H7 (cell line): Measurements from ENCODE around the gene ADCY1. TPM values are rescaled to one million over a fixed set of nuclear protein-coding genes. Genes with fewer than 3 reads are reported as not detected.

Experiments used
- DNase-seq: peaks from one replicate; pipeline ENCODE4 v3.0.0; 2012
- H3K27me3 ChIP-seq: 2 replicates; pipeline ENCODE4 v1.6.0; 2011; ENCODE audit warnings: mild to moderate bottlenecking, low read length; ENCODE audit not compliant: control insufficient read depth, insufficient read depth
- H3K36me3 ChIP-seq: replicated peaks from 2 replicates; pipeline ENCODE4 v1.5.1; 2011; ENCODE audit warnings: low read length; ENCODE audit not compliant: control insufficient read depth, insufficient read depth
- H3K4me3 ChIP-seq: 2 replicates; pipeline ENCODE4 v1.5.1; 2011; ENCODE audit warnings: low read depth, mild to moderate bottlenecking, control low read depth, low read length, moderate library complexity; ENCODE audit not compliant: insufficient read depth
- total RNA-seq: library from RNA; depleted of rRNA; stranded (reverse); fragments of >200 nt; shearing (Covaris generic); gene quantifications from 2 replicates; pipeline ENCODE4 v1.2.3, GENCODE V29; 2014

The ADCY1 gene
- total RNA-seq, 1 experiment from 2014 or later = 5.6 TPM

GRCh38 chr7:45662540-45663166 is 88.5 kb downstream of the ADCY1 start:
- no peak for DNase-seq
- Histone ChIP-seq H3K36me3 (no peaks in the 10 kb centered on the region; the same call in 1 of the 2 replicates), H3K27me3 (no peaks in the 10 kb centered on the region), H3K4me3 (no peak overlapping the region)

- Histone ChIP-seq H3K27me3 (no peaks in the 10 kb centered on the region), H3K36me3 (no peaks in the 10 kb centered on the region; the same call in 1 of the 2 replicates), H3K4me3 (no peak overlapping the region)
- peak; percentile 85 for DNase-seq
Measured at GRCh38 chr7:45663167-45663921, 89.2 kb downstream of the ADCY1 start.

GRCh38 chr7:45663965-45664633 is 89.9 kb downstream of the ADCY1 start:
- no peak for DNase-seq
- no peaks in the 10 kb centered on the region for H3K27me3 ChIP-seq
- no peak overlapping the region for H3K4me3 ChIP-seq
- no peaks in the 10 kb centered on the region; the same call in 1 of the 2 replicates for H3K36me3 ChIP-seq

- no peak for DNase-seq
- no peak overlapping the region for H3K4me3 ChIP-seq
- no peaks in the 10 kb centered on the region for H3K27me3 ChIP-seq
Measured at GRCh38 chr7:45665172-45665571, 91.0 kb downstream of the ADCY1 start.

GRCh38 chr7:45670227-45670626 is 96.1 kb downstream of the ADCY1 start:
- DNase-seq = no peak
- Histone ChIP-seq H3K4me3 (no peak overlapping the region), H3K27me3 (no peaks in the 10 kb centered on the region), H3K36me3 (no peaks in the 10 kb centered on the region)

More at GRCh38 chr7:45665172-45665571, 91.0 kb downstream of the ADCY1 start:
- no peaks in the 10 kb centered on the region; the same call in 1 of the 2 replicates for H3K36me3 ChIP-seq

- no peaks in the 10 kb centered on the region for H3K36me3 ChIP-seq
- H3K27me3 ChIP-seq = no peaks in the 10 kb centered on the region
- DNase-seq = no peak
- no peak overlapping the region for H3K4me3 ChIP-seq
Measured at GRCh38 chr7:45670717-45671116, 96.5 kb downstream of the ADCY1 start.

GRCh38 chr7:45677311-45677900 is 103.2 kb downstream of the ADCY1 start:
- H3K36me3 ChIP-seq = no peaks in the 10 kb centered on the region; the same call in 1 of the 2 replicates
- DNase-seq = no peak
- H3K4me3 ChIP-seq = no peak overlapping the region
- no peaks in the 10 kb centered on the region for H3K27me3 ChIP-seq

GRCh38 chr7:45679516-45679915 is 105.3 kb downstream of the ADCY1 start:
- no peaks in the 10 kb centered on the region; the same call in 1 of the 2 replicates for H3K36me3 ChIP-seq
- no peak overlapping the region for H3K4me3 ChIP-seq
- no peaks in the 10 kb centered on the region for H3K27me3 ChIP-seq
- DNase-seq = no peak

- DNase-seq = no peak
- Histone ChIP-seq H3K27me3 (no peaks in the 10 kb centered on the region), H3K4me3 (no peak overlapping the region), H3K36me3 (no peaks in the 10 kb centered on the region; the same call in 1 of the 2 replicates)
Measured at GRCh38 chr7:45680776-45681175, 106.6 kb downstream of the ADCY1 start.

GRCh38 chr7:45681596-45682357 is 107.6 kb downstream of the ADCY1 start:
- no peak for DNase-seq
- no peaks in the 10 kb centered on the region for H3K27me3 ChIP-seq
- H3K36me3 ChIP-seq = no peaks in the 10 kb centered on the region; the same call in 1 of the 2 replicates
- no peak overlapping the region for H3K4me3 ChIP-seq

- Histone ChIP-seq H3K36me3 (no peaks in the 10 kb centered on the region; the same call in 1 of the 2 replicates), H3K4me3 (no peak overlapping the region), H3K27me3 (no peaks in the 10 kb centered on the region)
- no peak for DNase-seq
Measured at GRCh38 chr7:45682358-45682735, 108.2 kb downstream of the ADCY1 start.

GRCh38 chr7:45682836-45683555 is 108.8 kb downstream of the ADCY1 start:
- Histone ChIP-seq H3K4me3 (no peak overlapping the region), H3K36me3 (no peaks in the 10 kb centered on the region), H3K27me3 (no peaks in the 10 kb centered on the region)
- no peak for DNase-seq

- Histone ChIP-seq H3K36me3 (no peaks in the 10 kb centered on the region), H3K4me3 (no peak overlapping the region), H3K27me3 (no peaks in the 10 kb centered on the region)
- no peak for DNase-seq
Measured at GRCh38 chr7:45683556-45684148, 109.5 kb downstream of the ADCY1 start.
